GM23338 (cell line): ENCODE measurements around the gene MLLT3. TPM values are rescaled to one million over a fixed set of nuclear protein-coding genes. Genes with fewer than 3 reads are reported as not detected.

Experiments used
- ATAC-seq: fragments of 200-7000 bp; cut with Tn5 transposase; 3 replicates; pipeline ENCODE4 v1.9.1; 2020
- DNase-seq: peaks from one replicate; pipeline ENCODE4 v3.0.0-alpha.2; 2015; ENCODE audit warnings: low spot score
- H2AFZ ChIP-seq: fragments of 200-600 bp; sonication (generic); 2 replicates; pipeline ENCODE4 v1.8.0; 2016; ENCODE audit warnings: antibody characterized with exemption, mild to moderate bottlenecking, moderate library complexity
- H3F3A ChIP-seq: fragments of 200-600 bp; sonication (generic); replicated peaks from 2 replicates; pipeline ENCODE4 v1.8.0; 2017; ENCODE audit warnings: antibody characterized with exemption, mixed run types, low read depth
- H3K27ac ChIP-seq: fragments of 200-600 bp; sonication (generic); 2 replicates; pipeline ENCODE4 v1.6.1; 2016; ENCODE audit warnings: low read depth
- H3K27me3 ChIP-seq: fragments of 200-600 bp; sonication (generic); 2 replicates; pipeline ENCODE4 v1.8.0; 2016; ENCODE audit warnings: mild to moderate bottlenecking, mixed run types, moderate library complexity; ENCODE audit not compliant: insufficient read depth
- H3K36me3 ChIP-seq: fragments of 200-600 bp; sonication (generic); 2 replicates; pipeline ENCODE4 v1.8.0; 2016; ENCODE audit warnings: mild to moderate bottlenecking; ENCODE audit not compliant: insufficient read depth
- H3K4me1 ChIP-seq: fragments of 200-600 bp; sonication (generic); 2 replicates; pipeline ENCODE4 v1.8.0; 2016; ENCODE audit warnings: mild to moderate bottlenecking, moderate library complexity; ENCODE audit not compliant: insufficient read depth
- H3K4me2 ChIP-seq: fragments of 200-600 bp; sonication (generic); 2 replicates; pipeline ENCODE4 v1.7.1; 2017; ENCODE audit warnings: mixed run types
- H3K4me3 ChIP-seq: fragments of 200-600 bp; sonication (generic); 2 replicates; pipeline ENCODE4 v1.6.1; 2016; ENCODE audit warnings: mixed run types
- H3K79me2 ChIP-seq: fragments of 200-600 bp; sonication (generic); replicated peaks from 2 replicates; pipeline ENCODE4 v1.8.0; 2017; ENCODE audit warnings: mild to moderate bottlenecking; ENCODE audit not compliant: insufficient read depth
- H3K9me2 ChIP-seq: fragments of 200-600 bp; sonication (generic); 2 replicates; pipeline ENCODE4 v1.8.0; 2017; ENCODE audit not compliant: insufficient read depth
- H4K20me1 ChIP-seq: fragments of 200-600 bp; sonication (generic); replicated peaks from 2 replicates; pipeline ENCODE4 v1.8.0; 2017; ENCODE audit warnings: mild to moderate bottlenecking; ENCODE audit not compliant: insufficient read depth
- H3K27ac Mint-ChIP-seq: 2 replicates; pipeline ENCODE4 v1.8.0; 2020; ENCODE audit warnings: inconsistent platforms, mild to moderate bottlenecking, moderate library complexity, mixed read lengths
- H3K27me3 Mint-ChIP-seq: 3 replicates; pipeline ENCODE4 v1.8.0; 2022; ENCODE audit warnings: low read depth, mild to moderate bottlenecking, moderate library complexity, mixed read lengths, inconsistent platforms; ENCODE audit not compliant: insufficient read depth, poor library complexity
- H3K36me3 Mint-ChIP-seq: 3 replicates; pipeline ENCODE4 v1.8.0; 2021; ENCODE audit warnings: low read depth, mild to moderate bottlenecking, inconsistent platforms, moderate library complexity, mixed read lengths
- H3K4me1 Mint-ChIP-seq: 3 replicates; pipeline ENCODE4 v1.8.0; 2020; ENCODE audit warnings: mild to moderate bottlenecking, inconsistent platforms, mixed read lengths
- H3K4me3 Mint-ChIP-seq: 3 replicates; pipeline ENCODE4 v1.8.0; 2021; ENCODE audit warnings: moderate library complexity, mild to moderate bottlenecking, inconsistent platforms, mixed read lengths
- H3K9me3 Mint-ChIP-seq: 3 replicates; pipeline ENCODE4 v1.8.0; 2020; ENCODE audit warnings: moderate library complexity, mild to moderate bottlenecking, inconsistent platforms, mixed read lengths
- ETS1 ChIP-seq: IDR thresholded peaks from 2 replicates; pipeline ENCODE4 v1.6.1; 2016; ENCODE audit warnings: antibody characterized with exemption
- JUNB ChIP-seq: IDR thresholded peaks from one replicate; pipeline ENCODE4 v1.6.1; 2016; ENCODE audit warnings: antibody characterized with exemption; ENCODE audit not compliant: unreplicated experiment
- POLR2AphosphoS5 ChIP-seq: IDR thresholded peaks from 2 replicates; pipeline ENCODE4 v1.6.1; 2016; ENCODE audit warnings: antibody characterized with exemption, low read depth
- ZNF462 ChIP-seq: fragments of 250-450 bp; sonication (Bioruptor Pico); IDR thresholded peaks from 2 replicates; pipeline ENCODE4 v1.5.0; 2020; ENCODE audit warnings: mild to moderate bottlenecking, moderate library complexity
- polyA plus RNA-seq: library from polyadenylated mRNA; unstranded; fragments of >200 nt; fragmentation: Nextera tagmentation; extraction: Ambion mirVana; gene quantifications from 2 replicates; pipeline ENCODE4 v1.2.1, GENCODE V29; 2016
- total RNA-seq: library from RNA; depleted of rRNA; stranded (reverse); fragments of >200 nt; shearing (Covaris generic); gene quantifications from 2 replicates; pipeline ENCODE4 v1.2.3, GENCODE V29; 2014

MLLT3 gene
- total and polyA plus RNA-seq, 2 experiments from 2014 or later: 7.5 to 9.5 TPM

GRCh38 chr9:20532584-20532983, 89.7 kb downstream of the MLLT3 start (continued):
- TF ChIP-seq ZNF462: no peak

- no peaks in the 10 kb centered on the region for H3K79me2 ChIP-seq
- peaks cover 12% of the 10 kb centered on the region for H3K4me1 Mint-ChIP-seq
- DNase-seq: no peak
- no peak overlapping the region for H3K4me3 Mint-ChIP-seq
- TF ChIP-seq POLR2AphosphoS5: no peak
- H3K4me3 ChIP-seq: no peak overlapping the region
- H3K27me3 ChIP-seq: no peaks in the 10 kb centered on the region
- no peaks in the 10 kb centered on the region for H3K36me3 ChIP-seq
- no peak overlapping the region for H3K4me2 ChIP-seq
- H3K9me3 Mint-ChIP-seq: no peaks in the 10 kb centered on the region
- H4K20me1 ChIP-seq: no peaks in the 10 kb centered on the region
- no peaks in the 10 kb centered on the region for H3K9me2 ChIP-seq
- ATAC-seq: no peak
- no peak overlapping the region for H3K27ac ChIP-seq
- H2AFZ ChIP-seq: no peak overlapping the region
- H3K36me3 Mint-ChIP-seq: no peaks in the 10 kb centered on the region
- no peaks in the 10 kb centered on the region for H3K4me1 ChIP-seq
- peaks cover 6% of the 10 kb centered on the region for H3K27me3 Mint-ChIP-seq
- no peak overlapping the region for H3K27ac Mint-ChIP-seq
- H3F3A ChIP-seq: no peaks in the 10 kb centered on the region
Measured at GRCh38 chr9:20529837-20530236, 92.5 kb downstream of the MLLT3 start.

- H3K36me3 ChIP-seq: no peaks in the 10 kb centered on the region
- no peak for TF ChIP-seq ZNF462
- no peak for TF ChIP-seq ETS1
- no peak for TF ChIP-seq JUNB
Measured at GRCh38 chr9:20528253-20528652, 94.0 kb downstream of the MLLT3 start.

More at GRCh38 chr9:20528253-20528652, 94.0 kb downstream of the MLLT3 start:
- Mint-ChIP-seq H3K4me1 (peaks cover 12% of the 10 kb centered on the region), H3K27me3 (peaks cover 4% of the 10 kb centered on the region), H3K9me3 (no peaks in the 10 kb centered on the region), H3K36me3 (no peaks in the 10 kb centered on the region), H3K27ac (no peak overlapping the region), H3K4me3 (no peak overlapping the region)
- Histone ChIP-seq H2AFZ (no peak overlapping the region), H3K4me3 (no peak overlapping the region), H3F3A (no peaks in the 10 kb centered on the region), H3K4me1 (no peaks in the 10 kb centered on the region), H3K27ac (no peak overlapping the region), H3K79me2 (no peaks in the 10 kb centered on the region), H3K9me2 (no peaks in the 10 kb centered on the region), H3K27me3 (no peaks in the 10 kb centered on the region), H3K4me2 (no peak overlapping the region), H4K20me1 (no peaks in the 10 kb centered on the region)
- DNase-seq (no peak), ATAC-seq (no peak)
